Measurements from ENCODE around the gene DAGLB. TPM values are rescaled to one million over a fixed set of nuclear protein-coding genes. Genes with fewer than 3 reads are reported as not detected.

DAGLB gene
- total RNA-seq, 2 donors from 2014 or later: 9.7 to 20.4 TPM

GRCh38 chr7:6435486-6436384 lies 12.0 kb downstream of the DAGLB start:
- Histone ChIP-seq H3K4me3 (no peak overlapping the region), H3K27me3 (replicated peaks; ENCODE audit: insufficient read depth) (no peaks in the 10 kb centered on the region), H3K36me3 (no peaks in the 10 kb centered on the region), H3K27ac (no peak overlapping the region), H3K9me3 (no peaks in the 10 kb centered on the region), H3K4me1 (replicated peaks) (no peaks in the 10 kb centered on the region)
- peak; percentile 85 to 95 (median 92) for TF ChIP-seq CTCF (IDR thresholded peaks at IDR 0.05)
- TF ChIP-seq POLR2A (IDR thresholded peaks at IDR 0.05): no peak
- peak; percentile 78 for TF ChIP-seq POLR2AphosphoS5 (IDR thresholded peaks at IDR 0.05)
- intact Hi-C loops (cut with DNase I): loop anchor here (10.0 kb wide), 1 partner anchor 281 kb away; no protein-coding TSS in a partner anchor
- DNase-seq (ENCODE audit: low spot score): peak; percentile 59
- 44% methylated on average over 27 of the region's 27 CpGs for WGBS

- no peak for DNase-seq (ENCODE audit: low spot score)
- H3K27me3 ChIP-seq (replicated peaks; ENCODE audit: insufficient read depth): no peaks in the 10 kb centered on the region
- H3K4me1 ChIP-seq (replicated peaks): no peaks in the 10 kb centered on the region
- no peak for TF ChIP-seq POLR2A (IDR thresholded peaks at IDR 0.05)
- TF ChIP-seq CTCF (IDR thresholded peaks at IDR 0.05): no peak
- TF ChIP-seq POLR2AphosphoS5 (IDR thresholded peaks at IDR 0.05): no peak
- 93% methylated on average over 17 of the region's 17 CpGs for WGBS
- no peak overlapping the region for H3K4me3 ChIP-seq
- intact Hi-C loops (cut with DNase I): loop anchor here (10.0 kb wide), 1 partner anchor 279 kb away; no protein-coding TSS in a partner anchor
- no peaks in the 10 kb centered on the region for H3K9me3 ChIP-seq
- no peak overlapping the region for H3K27ac ChIP-seq
- H3K36me3 ChIP-seq: no peaks in the 10 kb centered on the region
These were observed 13.8 kb downstream of the DAGLB start for GRCh38 chr7:6433784-6434615.

- no peak for DNase-seq (ENCODE audit: low spot score)
- H3K4me3 ChIP-seq: no peak overlapping the region
- no peak overlapping the region for H3K27ac ChIP-seq
- intact Hi-C loops (cut with DNase I): loop anchor here (10.0 kb wide), 1 partner anchor 278 kb away; no protein-coding TSS in a partner anchor
- H3K4me1 ChIP-seq (replicated peaks): no peaks in the 10 kb centered on the region
- no peaks in the 10 kb centered on the region for H3K36me3 ChIP-seq
- H3K27me3 ChIP-seq (replicated peaks; ENCODE audit: insufficient read depth): no peaks in the 10 kb centered on the region
- no peaks in the 10 kb centered on the region for H3K9me3 ChIP-seq
- no peak for TF ChIP-seq POLR2AphosphoS5 (IDR thresholded peaks at IDR 0.05)
- no peak for TF ChIP-seq POLR2A (IDR thresholded peaks at IDR 0.05)
- no peak for TF ChIP-seq CTCF (IDR thresholded peaks at IDR 0.05)
- WGBS: 91% methylated on average over 6 of the region's 6 CpGs
These were observed 15.0 kb downstream of the DAGLB start for GRCh38 chr7:6432781-6433180.

GRCh38 chr7:6430974-6431373 lies 16.8 kb downstream of the DAGLB start:
- H3K4me1 ChIP-seq (replicated peaks): no peaks in the 10 kb centered on the region
- DNase-seq (ENCODE audit: low spot score): no peak
- no peak for TF ChIP-seq CTCF (IDR thresholded peaks at IDR 0.05)
- no peak for TF ChIP-seq POLR2AphosphoS5 (IDR thresholded peaks at IDR 0.05)
- H3K27ac ChIP-seq: no peak overlapping the region
- no peak overlapping the region for H3K4me3 ChIP-seq
- no peaks in the 10 kb centered on the region for H3K36me3 ChIP-seq
- intact Hi-C loops (cut with DNase I): loop anchor here (10.0 kb wide), 1 partner anchor 276 kb away; no protein-coding TSS in a partner anchor
- no peaks in the 10 kb centered on the region for H3K9me3 ChIP-seq
- no peaks in the 10 kb centered on the region for H3K27me3 ChIP-seq (replicated peaks; ENCODE audit: insufficient read depth)
- WGBS: 91% methylated on average over 12 of the region's 12 CpGs

Data from prostate gland (tissue), 2 donors.